ENCODE measurements around the gene UST. TPM values are rescaled to one million over a fixed set of nuclear protein-coding genes. Genes with fewer than 3 reads are reported as not detected.

Gene UST
- total RNA-seq, 1 experiment from 2014 or later, result 32.1 TPM

DNA sequence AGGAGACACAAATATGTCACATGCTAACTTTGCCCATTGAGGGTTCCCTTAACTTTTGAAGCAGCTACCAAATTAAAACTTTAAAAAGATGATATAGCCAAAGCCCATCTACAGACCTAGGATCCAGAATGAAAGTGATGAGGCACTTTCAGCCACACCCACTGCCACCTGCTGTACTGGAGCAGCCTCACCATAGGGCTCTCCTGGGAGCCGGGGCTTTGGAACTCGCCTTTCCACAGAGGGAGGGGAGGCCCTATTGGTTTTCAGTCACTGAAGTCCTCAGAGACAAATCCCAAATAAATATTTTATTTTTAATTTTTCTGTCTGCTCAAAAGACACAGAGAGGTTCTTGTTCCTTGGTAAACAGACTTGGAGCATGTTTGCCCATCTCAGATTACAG lies 332.6 kb downstream of the UST start (continued):
- no peak for TF ChIP-seq ZNF396 (CRISPR knock-in tag; IDR thresholded peaks at IDR 0.05; ENCODE audit: borderline replicate concordance)
- TF ChIP-seq, protein P1, sequence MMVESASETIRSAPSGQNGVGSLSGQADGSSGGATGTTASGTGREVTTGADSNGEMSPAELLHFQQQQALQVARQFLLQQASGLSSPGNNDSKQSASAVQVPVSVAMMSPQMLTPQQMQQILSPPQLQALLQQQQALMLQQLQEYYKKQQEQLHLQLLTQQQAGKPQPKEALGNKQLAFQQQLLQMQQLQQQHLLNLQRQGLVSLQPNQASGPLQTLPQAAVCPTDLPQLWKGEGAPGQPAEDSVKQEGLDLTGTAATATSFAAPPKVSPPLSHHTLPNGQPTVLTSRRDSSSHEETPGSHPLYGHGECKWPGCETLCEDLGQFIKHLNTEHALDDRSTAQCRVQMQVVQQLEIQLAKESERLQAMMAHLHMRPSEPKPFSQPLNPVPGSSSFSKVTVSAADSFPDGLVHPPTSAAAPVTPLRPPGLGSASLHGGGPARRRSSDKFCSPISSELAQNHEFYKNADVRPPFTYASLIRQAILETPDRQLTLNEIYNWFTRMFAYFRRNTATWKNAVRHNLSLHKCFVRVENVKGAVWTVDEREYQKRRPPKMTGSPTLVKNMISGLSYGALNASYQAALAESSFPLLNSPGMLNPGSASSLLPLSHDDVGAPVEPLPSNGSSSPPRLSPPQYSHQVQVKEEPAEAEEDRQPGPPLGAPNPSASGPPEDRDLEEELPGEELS (CRISPR knock-in tag; IDR thresholded peaks at IDR 0.05), result no peak
- TF ChIP-seq ZNF425 (CRISPR knock-in tag; conservative IDR thresholded peaks at IDR 0.05), result no peak
- no peak for TF ChIP-seq SMAD3 (CRISPR knock-in tag; IDR thresholded peaks at IDR 0.05; ENCODE audit: borderline replicate concordance)
- no peak for TF ChIP-seq FOXJ3 (CRISPR knock-in tag; IDR thresholded peaks at IDR 0.05; ENCODE audit: borderline replicate concordance)
- TF ChIP-seq ZSCAN18 (CRISPR knock-in tag; IDR thresholded peaks at IDR 0.05), result no peak

GRCh38 chr6:149079911-149080491 lies 333.2 kb downstream of the UST start:
- H3K27me3 Mint-ChIP-seq (ENCODE audit: low read depth), result no peaks in the 10 kb centered on the region
- POLR2A ChIA-PET, result no interaction called here
- H3K9me3 Mint-ChIP-seq, result no peaks in the 10 kb centered on the region
- no peak overlapping the region for H3K27ac Mint-ChIP-seq
- peaks cover 29% of the 10 kb centered on the region for H3K36me3 Mint-ChIP-seq
- TF ChIP-seq OVOL2 (CRISPR knock-in tag; IDR thresholded peaks at IDR 0.05; ENCODE audit: borderline replicate concordance), result no peak
- no peak for TF ChIP-seq SOX15 (CRISPR knock-in tag; IDR thresholded peaks at IDR 0.05)
- TF ChIP-seq TEAD4 (CRISPR knock-in tag; IDR thresholded peaks at IDR 0.05), result no peak
- TF ChIP-seq, protein P2, sequence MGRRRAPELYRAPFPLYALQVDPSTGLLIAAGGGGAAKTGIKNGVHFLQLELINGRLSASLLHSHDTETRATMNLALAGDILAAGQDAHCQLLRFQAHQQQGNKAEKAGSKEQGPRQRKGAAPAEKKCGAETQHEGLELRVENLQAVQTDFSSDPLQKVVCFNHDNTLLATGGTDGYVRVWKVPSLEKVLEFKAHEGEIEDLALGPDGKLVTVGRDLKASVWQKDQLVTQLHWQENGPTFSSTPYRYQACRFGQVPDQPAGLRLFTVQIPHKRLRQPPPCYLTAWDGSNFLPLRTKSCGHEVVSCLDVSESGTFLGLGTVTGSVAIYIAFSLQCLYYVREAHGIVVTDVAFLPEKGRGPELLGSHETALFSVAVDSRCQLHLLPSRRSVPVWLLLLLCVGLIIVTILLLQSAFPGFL (CRISPR knock-in tag; IDR thresholded peaks at IDR 0.05; ENCODE audit: borderline replicate concordance), result no peak
- TF ChIP-seq ZNF317 (CRISPR knock-in tag; IDR thresholded peaks at IDR 0.05; ENCODE audit: borderline replicate concordance, low read depth), result no peak
- no peak for TF ChIP-seq IRF2 (CRISPR knock-in tag; IDR thresholded peaks at IDR 0.05; ENCODE audit: borderline replicate concordance, low read depth)
- TF ChIP-seq, protein P3, sequence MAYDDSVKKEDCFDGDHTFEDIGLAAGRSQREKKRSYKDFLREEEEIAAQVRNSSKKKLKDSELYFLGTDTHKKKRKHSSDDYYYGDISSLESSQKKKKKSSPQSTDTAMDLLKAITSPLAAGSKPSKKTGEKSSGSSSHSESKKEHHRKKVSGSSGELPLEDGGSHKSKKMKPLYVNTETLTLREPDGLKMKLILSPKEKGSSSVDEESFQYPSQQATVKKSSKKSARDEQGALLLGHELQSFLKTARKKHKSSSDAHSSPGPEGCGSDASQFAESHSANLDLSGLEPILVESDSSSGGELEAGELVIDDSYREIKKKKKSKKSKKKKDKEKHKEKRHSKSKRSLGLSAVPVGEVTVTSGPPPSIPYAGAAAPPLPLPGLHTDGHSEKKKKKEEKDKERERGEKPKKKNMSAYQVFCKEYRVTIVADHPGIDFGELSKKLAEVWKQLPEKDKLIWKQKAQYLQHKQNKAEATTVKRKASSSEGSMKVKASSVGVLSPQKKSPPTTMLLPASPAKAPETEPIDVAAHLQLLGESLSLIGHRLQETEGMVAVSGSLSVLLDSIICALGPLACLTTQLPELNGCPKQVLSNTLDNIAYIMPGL (CRISPR knock-in tag; IDR thresholded peaks at IDR 0.05), result no peak
- CTCF ChIA-PET, result interaction anchor here (0.6 to 1.6 kb wide), 6 partner anchors 28 to 520 kb away, joined by 3 to 11 read pairs (median 5); no protein-coding TSS in a partner anchor
- H3K4me1 Mint-ChIP-seq, result peaks cover 22% of the 10 kb centered on the region
- H3K4me3 Mint-ChIP-seq, result no peak overlapping the region
- ATAC-seq (peak; percentile 31; the same call in 1 of the 2 replicates), DNase-seq (ENCODE audit: low spot score) (no peak)

GRCh38 chr6:149080511-149080910 lies 333.7 kb downstream of the UST start:
- no peak for DNase-seq (ENCODE audit: low spot score)
- Mint-ChIP-seq H3K9me3 (no peaks in the 10 kb centered on the region), H3K27me3 (ENCODE audit: low read depth) (no peaks in the 10 kb centered on the region), H3K4me3 (no peak overlapping the region), H3K27ac (0 out of 2 replicates have a peak overlapping the region, but pooled peaks have one; percentile 41), H3K4me1 (peaks cover 22% of the 10 kb centered on the region), H3K36me3 (peaks cover 24% of the 10 kb centered on the region)
- no peak for ATAC-seq
- CTCF ChIA-PET, result interaction anchor here (0.6 to 1.6 kb wide), 6 partner anchors 29 to 521 kb away, joined by 3 to 11 read pairs (median 5); no protein-coding TSS in a partner anchor
- POLR2A ChIA-PET, result interaction anchor here (0.5 kb wide), 1 partner anchor 674 kb away, joined by 4 read pairs; no protein-coding TSS in a partner anchor
- TF ChIP-seq TCF7 (CRISPR knock-in tag; IDR thresholded peaks at IDR 0.05; ENCODE audit: low read depth), result no peak
- no peak for TF ChIP-seq ZBTB21 (CRISPR knock-in tag; IDR thresholded peaks at IDR 0.05; ENCODE audit: borderline replicate concordance)
- TF ChIP-seq NFYB (CRISPR knock-in tag; conservative IDR thresholded peaks at IDR 0.05; ENCODE audit: low read depth), result no peak
- TF ChIP-seq ATF1 (CRISPR knock-in tag; IDR thresholded peaks at IDR 0.05), result no peak
- TF ChIP-seq STAT6 (CRISPR knock-in tag; conservative IDR thresholded peaks at IDR 0.05; ENCODE audit: low read depth), result no peak

Measured in WTC11 (cell line).